Ishikawa (cell line): Measurements from ENCODE around the gene COL16A1.

ENCODE experiments used
- CEBPB ChIP-seq: IDR thresholded peaks from 2 replicates; pipeline ENCODE4 v1.6.1; 2012
- CREB1 ChIP-seq: IDR thresholded peaks from 2 replicates; pipeline ENCODE4 v1.6.1; 2012; ENCODE audit warnings: low read depth
- EGR1 ChIP-seq: IDR thresholded peaks from 2 replicates; pipeline ENCODE4 v1.6.1; 2012
- EP300 ChIP-seq: IDR thresholded peaks from 2 replicates; pipeline ENCODE4 v1.6.1; 2012; ENCODE audit warnings: borderline replicate concordance
- FOXM1 ChIP-seq: IDR thresholded peaks from 2 replicates; pipeline ENCODE4 v1.6.1; 2012; ENCODE audit warnings: low read depth, borderline replicate concordance
- MAX ChIP-seq: IDR thresholded peaks from 2 replicates; pipeline ENCODE4 v1.6.1; 2012
- NFIC ChIP-seq: IDR thresholded peaks from 2 replicates; pipeline ENCODE4 v1.6.1; 2012
- RAD21 ChIP-seq: IDR thresholded peaks from 2 replicates; pipeline ENCODE4 v1.6.1; 2012; ENCODE audit warnings: low read depth
- REST ChIP-seq: IDR thresholded peaks from 2 replicates; pipeline ENCODE4 v1.6.1; 2012; ENCODE audit warnings: low read depth, mild to moderate bottlenecking
- TAF1 ChIP-seq: IDR thresholded peaks from 2 replicates; pipeline ENCODE4 v1.6.1; 2012; ENCODE audit warnings: low read depth, mild to moderate bottlenecking
- TEAD4 ChIP-seq: IDR thresholded peaks from 2 replicates; pipeline ENCODE4 v1.6.1; 2012
- USF1 ChIP-seq: IDR thresholded peaks from 2 replicates; pipeline ENCODE4 v1.6.1; 2012
- YY1 ChIP-seq: IDR thresholded peaks from 2 replicates; pipeline ENCODE4 v1.6.1; 2012; ENCODE audit warnings: low read depth
- ZBTB7A ChIP-seq: IDR thresholded peaks from 2 replicates; pipeline ENCODE4 v1.6.1; 2012; ENCODE audit warnings: low read depth

Gene COL16A1

GRCh38 chr1:31732343-31732742, 28.5 kb upstream of the COL16A1 start:
- no peak for TF ChIP-seq EGR1
- TF ChIP-seq TEAD4 = no peak
- TF ChIP-seq FOXM1 = no peak
- TF ChIP-seq REST = no peak
- TF ChIP-seq EP300 = no peak
- TF ChIP-seq ZBTB7A = no peak
- TF ChIP-seq CEBPB = no peak
- no peak for TF ChIP-seq CREB1
- TF ChIP-seq NFIC = no peak
- TF ChIP-seq USF1 = no peak
- TF ChIP-seq RAD21 = no peak

- TF ChIP-seq RAD21 = no peak
- no peak for TF ChIP-seq REST
These were observed 27.3 kb upstream of the COL16A1 start for GRCh38 chr1:31731049-31731565.

GRCh38 chr1:31730336-31731048, 26.7 kb upstream of the COL16A1 start:
- TF ChIP-seq TAF1 (no peak), NFIC (no peak), CREB1 (no peak), REST (no peak), EP300 (no peak)

GRCh38 chr1:31727849-31728248, 24.0 kb upstream of the COL16A1 start:
- TF ChIP-seq YY1 (no peak), ZBTB7A (no peak), MAX (no peak), TAF1 (no peak), NFIC (no peak), CREB1 (no peak), EP300 (no peak)

- TF ChIP-seq NFIC (no peak), FOXM1 (no peak), MAX (no peak), ZBTB7A (no peak), CREB1 (no peak)
These were observed 23.4 kb upstream of the COL16A1 start for GRCh38 chr1:31727195-31727594.

- TF ChIP-seq REST = no peak
- TF ChIP-seq YY1 = no peak
- no peak for TF ChIP-seq TAF1
- no peak for TF ChIP-seq MAX
- no peak for TF ChIP-seq FOXM1
- no peak for TF ChIP-seq CREB1
- TF ChIP-seq TEAD4 = no peak
- no peak for TF ChIP-seq EP300
- no peak for TF ChIP-seq RAD21
These were observed 22.9 kb upstream of the COL16A1 start for GRCh38 chr1:31726715-31727114.
